Right renal cortex interstitium (tissue), 3 donors: ENCODE data around the gene WNT2B. TPM values are rescaled to one million over a fixed set of nuclear protein-coding genes. Genes with fewer than 3 reads are reported as not detected.

Source experiments
- DNase-seq, 3 donors: peaks; one replicate each; pipeline ENCODE4 v3.0.0-alpha.2; 2013; ENCODE audit warnings: low read depth in 3 of 3, low spot score in 2 of 3
- polyA plus RNA-seq, 3 donors: library from polyadenylated mRNA; unstranded; fragments of 120-200 nt; gene quantifications; one replicate each; pipeline ENCODE4 v1.2.1, GENCODE V29; 2013; ENCODE audit not compliant: insufficient read length in 3 of 3

WNT2B gene
- polyA plus RNA-seq, 3 donors = 1.8 to 1.9 (median 1.8) TPM

- DNase-seq = no peak
Measured at GRCh38 chr1:112504001-112504660, 4.6 kb upstream of the WNT2B start.

- no peak for DNase-seq
Measured at GRCh38 chr1:112504661-112505399, 3.9 kb upstream of the WNT2B start.

DNA sequence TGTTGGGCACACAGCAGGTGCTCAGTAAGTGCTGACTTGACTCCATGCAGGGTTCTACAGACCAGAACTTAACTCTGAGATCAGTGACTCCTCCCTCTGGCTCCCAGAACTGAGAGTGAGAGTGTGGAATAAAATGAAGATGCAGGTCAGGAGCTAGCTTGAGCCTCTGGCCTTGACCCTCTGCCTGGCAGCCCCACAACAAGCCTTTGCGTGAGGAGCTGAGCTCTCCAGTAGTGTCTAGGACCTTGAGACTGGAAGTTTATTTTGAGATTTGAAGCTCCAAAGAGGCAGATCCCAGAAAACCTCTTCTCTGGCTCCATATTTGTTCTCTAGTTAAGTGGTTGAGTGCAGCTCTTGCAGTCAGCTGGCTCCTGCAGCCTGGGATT is 3.4 kb upstream of the WNT2B start:
- no peak for DNase-seq

DNA sequence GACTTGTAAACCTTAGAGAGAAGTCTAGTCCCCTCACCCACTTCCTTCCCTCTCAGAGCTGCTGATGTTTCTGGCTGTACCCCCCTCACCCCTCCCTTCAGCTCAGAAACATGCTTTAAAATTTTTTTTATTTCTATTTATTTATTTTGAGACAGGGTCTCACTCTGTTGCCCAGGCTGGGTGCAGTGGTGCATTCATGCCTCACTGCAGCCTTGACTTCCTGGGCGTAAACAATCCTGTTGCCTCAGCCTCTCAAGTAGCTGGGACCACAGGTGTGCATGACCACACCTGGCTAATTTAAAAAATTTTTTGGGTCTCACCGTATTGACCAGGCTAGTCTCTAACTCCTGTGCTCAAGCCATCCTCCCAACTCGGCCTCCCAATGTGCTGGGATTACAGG is 2.9 kb upstream of the WNT2B start:
- no peak for DNase-seq

DNA sequence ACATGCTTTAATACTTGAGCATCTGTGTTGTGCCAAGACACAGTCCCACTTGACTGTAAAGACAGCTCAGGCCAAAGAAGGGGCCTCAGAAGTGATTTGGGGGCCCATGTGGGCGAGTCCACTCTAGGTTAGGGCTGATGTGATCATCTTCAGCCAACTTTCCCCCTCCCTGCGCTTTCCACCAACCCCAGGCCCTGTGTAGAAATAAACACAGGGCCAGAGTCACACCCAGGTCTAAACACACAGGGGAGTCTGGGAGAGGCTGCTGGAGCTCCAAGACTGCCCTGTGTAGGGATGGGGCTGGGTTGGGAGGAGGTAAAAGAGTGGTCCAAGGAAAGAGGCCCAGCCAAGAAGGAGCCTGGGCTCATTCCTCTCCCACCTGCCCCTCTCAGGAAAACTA is 2.5 kb upstream of the WNT2B start:
- DNase-seq = no peak

DNA sequence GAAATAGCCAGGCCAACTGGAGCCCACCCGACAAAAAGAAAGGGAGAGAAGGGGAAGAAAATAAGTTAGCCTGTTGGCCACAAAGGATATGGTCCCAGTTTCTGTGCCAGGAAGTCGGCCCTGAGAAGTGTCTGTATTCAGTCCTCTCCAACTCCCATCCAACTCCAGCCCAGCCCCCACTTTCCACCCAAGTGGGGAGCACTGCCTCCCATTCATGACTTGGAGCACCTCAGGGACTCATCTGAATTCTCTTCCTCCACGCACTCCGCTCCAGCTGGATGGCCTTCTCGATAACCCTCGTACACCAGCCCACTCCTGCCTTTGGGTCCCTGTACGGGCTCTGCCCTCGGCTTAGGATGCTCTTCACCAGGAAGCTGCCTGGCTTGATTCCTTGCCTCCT is 2.0 kb upstream of the WNT2B start:
- DNase-seq = no peak

DNA sequence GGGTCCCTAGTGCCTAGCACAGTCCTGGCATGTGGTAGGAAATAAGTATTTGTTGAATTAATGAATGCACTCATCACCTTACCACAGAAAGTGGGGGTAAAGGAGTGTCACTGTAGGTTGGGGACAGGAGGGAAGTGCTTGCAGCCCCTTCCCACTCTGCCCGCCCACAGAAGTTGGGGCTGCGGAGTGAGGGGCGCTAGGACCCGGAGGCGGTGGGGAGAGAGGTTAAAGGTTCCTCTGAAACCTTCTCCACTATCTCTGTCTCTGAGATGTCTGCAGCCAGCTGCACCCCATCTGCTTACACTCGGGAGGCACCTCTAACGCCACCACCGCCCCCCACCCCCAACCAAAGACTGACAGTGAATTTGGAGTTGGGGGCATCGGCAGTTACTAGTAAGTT is 1.4 kb upstream of the WNT2B start:
- DNase-seq = no peak

- no peak for DNase-seq
Measured at GRCh38 chr1:112507921-112508277, 866 bp upstream of the WNT2B start.

DNA sequence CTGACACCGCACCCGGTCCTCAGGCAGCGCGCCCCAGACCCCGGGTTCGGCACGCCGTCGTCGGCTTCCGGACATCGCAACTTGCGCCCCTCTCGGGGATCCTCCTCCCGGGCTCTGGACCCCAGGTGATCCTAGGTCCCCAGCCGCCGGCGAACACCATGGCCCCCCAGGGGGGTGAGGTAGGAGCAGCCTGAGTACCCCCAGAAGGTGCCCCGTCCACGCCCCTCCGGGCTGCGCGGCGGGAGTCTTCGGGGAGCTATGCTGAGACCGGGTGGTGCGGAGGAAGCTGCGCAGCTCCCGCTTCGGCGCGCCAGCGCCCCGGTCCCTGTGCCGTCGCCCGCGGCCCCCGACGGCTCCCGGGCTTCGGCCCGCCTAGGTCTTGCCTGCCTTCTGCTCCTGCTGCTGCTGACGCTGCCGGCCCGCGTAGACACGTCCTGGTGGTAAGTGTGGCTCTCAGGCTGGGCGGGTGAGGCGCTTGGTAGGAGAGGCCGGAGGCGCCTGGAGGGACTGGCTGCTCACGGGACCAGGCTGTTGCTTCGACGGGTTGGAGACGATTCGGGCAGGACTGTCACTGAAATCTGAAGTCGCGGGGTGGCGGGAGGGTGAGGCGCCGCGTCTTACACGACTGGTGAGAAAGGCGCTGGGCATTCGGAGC is 367 bp downstream of the WNT2B start:
- no peak for DNase-seq

GRCh38 chr1:112509660-112510178 is 954 bp downstream of the WNT2B start:
- DNase-seq = no peak

- DNase-seq = no peak
Measured at GRCh38 chr1:112510340-112510739, 1.6 kb downstream of the WNT2B start.

GRCh38 chr1:112511897-112512296 is 3.1 kb downstream of the WNT2B start:
- no peak for DNase-seq

DNA sequence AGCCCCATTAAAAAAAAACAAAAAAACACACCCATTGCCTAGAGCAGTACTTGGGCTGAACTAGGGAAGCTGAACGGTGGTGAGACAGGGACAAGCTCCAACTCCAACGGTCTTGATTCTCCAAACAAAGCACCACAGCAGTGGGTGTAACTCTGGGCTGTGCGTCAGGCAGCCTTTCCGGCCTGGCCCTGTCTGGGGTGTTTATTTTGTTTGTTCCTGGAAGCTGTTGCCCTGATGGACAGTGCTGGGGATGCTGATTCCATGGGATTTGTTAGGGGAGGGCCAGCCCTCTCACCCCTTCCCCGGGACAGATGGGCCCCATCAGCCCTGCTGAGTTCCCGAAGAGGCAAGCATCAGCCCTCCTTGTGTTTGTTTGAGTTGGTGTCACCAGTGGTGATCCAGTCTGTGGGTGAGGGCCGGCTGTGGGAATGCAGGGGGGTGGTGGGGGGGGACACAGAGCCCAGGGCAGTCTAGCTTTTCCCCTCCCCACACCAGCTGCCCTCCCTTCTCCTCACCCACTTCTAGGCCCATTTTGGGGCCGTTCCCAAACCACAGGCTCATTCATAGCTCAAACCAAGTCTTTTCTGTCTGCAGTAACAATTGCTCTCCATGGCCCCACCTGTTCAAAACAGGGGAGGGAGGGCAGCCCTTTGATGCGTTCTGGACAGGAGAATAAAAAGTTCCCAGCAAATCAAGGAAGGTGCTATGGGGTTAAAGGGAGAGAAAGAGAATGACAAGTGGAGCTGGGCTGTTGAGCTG is 4.5 kb downstream of the WNT2B start:
- DNase-seq = no peak

GRCh38 chr1:112514901-112515300 is 6.1 kb downstream of the WNT2B start:
- no peak for DNase-seq

GRCh38 chr1:112515311-112516009 is 6.7 kb downstream of the WNT2B start:
- no peak for DNase-seq

DNA sequence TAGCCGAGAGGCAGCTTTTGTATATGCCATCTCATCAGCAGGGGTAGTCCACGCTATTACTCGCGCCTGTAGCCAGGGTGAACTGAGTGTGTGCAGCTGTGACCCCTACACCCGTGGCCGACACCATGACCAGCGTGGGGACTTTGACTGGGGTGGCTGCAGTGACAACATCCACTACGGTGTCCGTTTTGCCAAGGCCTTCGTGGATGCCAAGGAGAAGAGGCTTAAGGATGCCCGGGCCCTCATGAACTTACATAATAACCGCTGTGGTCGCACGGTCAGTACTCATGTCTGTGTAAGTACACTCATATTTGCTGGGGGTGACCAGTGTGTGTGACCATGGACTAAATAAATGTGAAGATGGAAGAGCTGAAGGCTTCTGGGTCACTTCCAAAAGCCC is 7.4 kb downstream of the WNT2B start:
- no peak for DNase-seq

GRCh38 chr1:112517231-112517630 is 8.5 kb downstream of the WNT2B start:
- DNase-seq = no peak

GRCh38 chr1:112517646-112518045 is 8.9 kb downstream of the WNT2B start:
- no peak for DNase-seq

DNA sequence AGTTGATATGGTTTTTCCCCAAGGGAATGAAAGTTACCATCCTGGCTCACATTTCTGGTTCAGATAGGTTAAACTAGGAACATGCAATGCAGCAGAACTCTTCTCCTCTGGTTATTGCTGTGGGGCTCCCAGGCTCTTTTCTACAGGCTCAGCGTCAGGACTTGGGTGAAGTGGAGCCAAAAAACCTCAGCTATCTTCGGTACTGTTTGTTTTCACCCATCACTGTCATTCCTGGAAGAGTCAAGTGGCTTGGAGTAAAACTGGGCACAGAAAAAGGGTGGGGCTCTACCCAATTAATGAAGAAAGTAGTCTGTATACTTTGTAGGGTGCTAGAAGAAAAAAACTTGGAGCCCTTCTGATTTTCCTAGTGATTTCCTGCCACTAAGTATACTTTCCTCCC is 9.4 kb downstream of the WNT2B start:
- DNase-seq = no peak

GRCh38 chr1:112520166-112520565 is 11.4 kb downstream of the WNT2B start:
- DNase-seq = no peak

- no peak for DNase-seq
Measured at GRCh38 chr1:112522621-112523020, 13.9 kb downstream of the WNT2B start.
